K562 (cell line): Measurements from ENCODE around the gene CRIP3. TPM values are rescaled to one million over a fixed set of nuclear protein-coding genes. Genes with fewer than 3 reads are reported as not detected.
A peak's percentile ranks its signal among the peaks of the same experiment; 100 is the strongest.

Experiments
- ATAC-seq: fragments of 200-7000 bp; cut with Tn5 transposase; 3 replicates; pipeline ENCODE4 v1.9.1; 2020; ENCODE audit warnings: moderate library complexity
- BruUV-seq: library from RNA; stranded (reverse); fragments of 400-500 nt; replicated peaks from 2 replicates; lab custom pipeline; 2021; lab: Mats Ljungman, UMichigan
- CTCF ChIA-PET: fragments of 300-600 bp; formaldehyde crosslinking; extraction: SDS; loops from one replicate; lab custom pipeline; 2021; ENCODE audit warnings: low intra/inter-chr PET ratio; lab: Yijun Ruan, JAX
- POLR2A ChIA-PET: fragments of 300-600, 350-650 bp; sonication (Branson Sonifier 250); formaldehyde crosslinking; extraction: SDS; loops from one replicate; lab custom pipeline; 2021; ENCODE audit warnings: antibody characterized with exemption, inconsistent platforms; lab: Yijun Ruan, JAX
- DNase-seq, 4 experiments: peaks; one replicate each; pipeline versions ENCODE4 v3.0.0 to v3.0.0-alpha.2; 2011 to 2018; ENCODE audit warnings: low spot score in 3 of 4, mixed read lengths in 3 of 4; ENCODE audit errors: extremely low read depth in 1 of 4
- FAIRE-seq: peaks from 2 replicates; lab custom pipeline; 2011; peaks lifted over from hg19 to GRCh38; lab: Jason Lieb, UNC
- H2AFZ ChIP-seq: 2 replicates; pipeline ENCODE4 v1.6.0; 2011; ENCODE audit warnings: low read depth, low read length, control low read depth, inconsistent platforms
- H3K27ac ChIP-seq: fragments of 200-600 bp; 3 replicates; pipeline ENCODE4 v1.8.0; 2011; ENCODE audit warnings: low read depth, mild to moderate bottlenecking, control low read depth, inconsistent platforms, low read length, moderate library complexity, mixed read lengths; ENCODE audit errors: extremely low read depth
- H3K27me3 ChIP-seq, 2 experiments: fragments of 300-600 bp in 1 of 2; 2 replicates in 1 of 2; 3 replicates in 1 of 2; pipeline versions ENCODE4 v1.6.0 to v1.8.0; 2011; ENCODE audit warnings: inconsistent platforms in 2 of 2, low read length in 2 of 2, mild to moderate bottlenecking in 1 of 2, mixed read lengths in 1 of 2, moderate library complexity in 1 of 2; ENCODE audit not compliant: control insufficient read depth in 2 of 2, insufficient read depth in 2 of 2
- H3K36me3 ChIP-seq: fragments of 300-600 bp; 3 replicates; pipeline ENCODE4 v1.8.0; 2011; ENCODE audit warnings: mild to moderate bottlenecking, low read length, inconsistent platforms; ENCODE audit not compliant: control insufficient read depth, insufficient read depth
- H3K4me1 ChIP-seq, 2 experiments: fragments of 200-600 bp in 1 of 2; replicated peaks in 1 of 2; 2 replicates in 1 of 2; 3 replicates in 1 of 2; pipeline versions ENCODE4 v1.5.1 to v1.8.0; 2011; ENCODE audit warnings: inconsistent platforms in 2 of 2, low read length in 2 of 2, mild to moderate bottlenecking in 1 of 2, mixed read lengths in 1 of 2, moderate library complexity in 1 of 2; ENCODE audit not compliant: control insufficient read depth in 2 of 2, insufficient read depth in 2 of 2
- H3K4me2 ChIP-seq: 2 replicates; pipeline ENCODE4 v1.6.1; 2011; ENCODE audit warnings: low read length, control low read depth, inconsistent platforms, mixed read lengths; ENCODE audit not compliant: insufficient read depth
- H3K4me3 ChIP-seq: fragments of 200-600 bp; sonication (generic), shearing (Covaris generic); 2 replicates; pipeline ENCODE4 v1.5.1; 2016; ENCODE audit warnings: control low read depth, inconsistent platforms
- H3K79me2 ChIP-seq: fragments of 200-600 bp; 3 replicates; pipeline ENCODE4 v1.8.0; 2011; ENCODE audit warnings: low read length, inconsistent platforms; ENCODE audit not compliant: control insufficient read depth, insufficient read depth
- H3K9ac ChIP-seq, 2 experiments: 2 replicates each; pipeline versions ENCODE4 v1.6.0 to v1.6.1; 2011; ENCODE audit warnings: low read depth in 2 of 2, low read length in 2 of 2, control low read depth in 1 of 2, inconsistent platforms in 1 of 2, mild to moderate bottlenecking in 1 of 2, mixed read lengths in 1 of 2; ENCODE audit not compliant: insufficient read depth in 1 of 2
- H3K9me1 ChIP-seq: one replicate; pipeline ENCODE4 v1.6.0; 2011; ENCODE audit warnings: inconsistent platforms, mild to moderate bottlenecking, low read length, moderate library complexity; ENCODE audit not compliant: control insufficient read depth, insufficient read depth
- H3K9me3 ChIP-seq: replicated peaks from 2 replicates; pipeline ENCODE4 v1.5.1; 2011; ENCODE audit warnings: low read depth, low read length, inconsistent platforms; ENCODE audit not compliant: control insufficient read depth, insufficient read depth
- H4K20me1 ChIP-seq: replicated peaks from 2 replicates; pipeline ENCODE4 v1.6.1; 2011; ENCODE audit warnings: low read length, inconsistent platforms, mixed read lengths; ENCODE audit not compliant: control insufficient read depth, insufficient read depth
- JUNB ChIP-seq: fragments of 450-650 bp; formaldehyde crosslinking; conservative IDR thresholded peaks from 2 replicates; pipeline ENCODE4 v1.4.0; 2020; ENCODE audit warnings: mild to moderate bottlenecking
- ZNF232 ChIP-seq: sonication (generic); formaldehyde crosslinking; IDR thresholded peaks from 2 replicates; pipeline ENCODE4 v1.8.0; 2022; ENCODE audit warnings: mild to moderate bottlenecking, missing genetic modification reagents
- WGBS: fragments of 100-300 bp; shearing (Covaris generic); methylation state at CpG from one replicate; pipeline ENCODE4 v1.1.6; 2016; ENCODE audit warnings: low coverage, mixed read lengths; ENCODE audit not compliant: insufficient coverage; ENCODE audit errors: missing lambda C conversion rate; 5-methylcytosine and 5-hydroxymethylcytosine counted together
- in situ Hi-C: fragments of 300-500 bp; cut with MboI; formaldehyde crosslinking; loops from 4 replicates; pipeline ENCODE4 v1.15.0; 2018; ENCODE audit warnings: inconsistent platforms, mixed read lengths
- intact Hi-C: fragments of 100-400 bp; cut with micrococcal nuclease; formaldehyde crosslinking; loops from 2 replicates; pipeline ENCODE4 v1.14.2; 2022
- polyA plus RNA-seq, 8 experiments: library from polyadenylated mRNA; depleted of rRNA in 4 of 8; stranded (reverse) in 5 of 8; unstranded in 3 of 8; fragments of >200 nt; fragmentation: Nextera tagmentation in 2 of 8; fragmentation: Illumina TruSeq in 1 of 8; extraction: Ambion mirVana in 2 of 8; extraction: Trizol in 1 of 8; gene quantifications; 2 replicates each; pipeline versions ENCODE4 v1.2.1 to v1.2.3, GENCODE V29; 2011 to 2014; ENCODE audit warnings: inconsistent platforms in 1 of 8, missing spikeins in 1 of 8
- total RNA-seq, 7 experiments: library from RNA; depleted of rRNA in 6 of 7; stranded (reverse); fragments of >200 nt in 6 of 7; fragmentation: Illumina TruSeq in 2 of 7; extraction: Trizol in 2 of 7; gene quantifications; 2 replicates each; pipeline versions ENCODE4 v1.2.1 to v1.2.3, GENCODE V29; 2011 to 2021; ENCODE audit warnings: low replicate concordance in 1 of 7
- TF ChIP-seq, protein P1 (sequence below), 2 experiments: fragments of 450-650 bp; formaldehyde crosslinking in 1 of 2; IDR thresholded peaks; 2 replicates each; pipeline versions ENCODE4 v1.4.0 to v1.6.1; 2014 to 2020; ENCODE audit warnings: mild to moderate bottlenecking in 2 of 2, borderline replicate concordance in 1 of 2, low read depth in 1 of 2

The CRIP3 gene
- total and polyA plus RNA-seq, 9 of the 15 experiments (the other 6 are each of a cell fraction or from before 2014, with no cell fraction given): 0.36 to 2.1 (median 0.87) TPM

DNA sequence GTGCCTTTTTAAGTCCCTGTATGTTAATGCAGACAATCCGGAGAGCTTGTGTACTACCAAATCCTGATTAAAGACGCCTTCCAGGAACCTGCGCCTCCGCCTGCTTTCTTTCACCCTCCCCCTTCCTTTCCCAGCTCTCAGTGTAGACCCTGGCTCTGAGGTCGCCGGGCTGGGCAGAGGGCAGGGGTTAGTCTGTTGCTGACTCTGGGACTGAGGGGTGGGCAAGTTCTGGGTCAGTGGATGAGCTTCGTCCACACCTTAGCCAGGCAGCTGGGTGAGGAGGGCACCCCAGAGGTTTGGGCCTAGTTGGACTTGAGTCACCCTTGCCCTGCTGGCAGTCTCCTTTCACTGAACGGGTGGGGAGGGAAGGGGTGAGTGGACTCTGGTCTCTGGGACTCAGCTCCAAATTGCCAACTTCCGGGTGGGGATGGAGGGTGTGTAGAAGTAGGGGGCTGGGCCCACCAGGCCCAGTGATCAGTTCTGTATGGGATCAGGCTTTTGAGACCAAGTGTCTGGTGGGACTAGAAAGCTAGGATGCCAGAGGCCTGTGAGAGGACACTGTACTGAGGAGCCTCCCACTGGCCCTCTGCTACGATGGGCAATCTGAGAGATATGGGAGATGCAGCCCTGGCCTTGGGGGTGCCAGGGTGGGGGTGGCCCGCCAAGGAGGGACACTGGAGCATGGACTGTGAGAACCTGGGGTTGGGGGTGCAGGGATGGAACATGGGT, 31.9 kb downstream of the CRIP3 start:
- no peak overlapping the region for H2AFZ ChIP-seq
- TF ChIP-seq ZNF232 (CRISPR knock-in tag) (no peak), JUNB (CRISPR knock-in tag) (no peak)
- TF ChIP-seq, protein P1, sequence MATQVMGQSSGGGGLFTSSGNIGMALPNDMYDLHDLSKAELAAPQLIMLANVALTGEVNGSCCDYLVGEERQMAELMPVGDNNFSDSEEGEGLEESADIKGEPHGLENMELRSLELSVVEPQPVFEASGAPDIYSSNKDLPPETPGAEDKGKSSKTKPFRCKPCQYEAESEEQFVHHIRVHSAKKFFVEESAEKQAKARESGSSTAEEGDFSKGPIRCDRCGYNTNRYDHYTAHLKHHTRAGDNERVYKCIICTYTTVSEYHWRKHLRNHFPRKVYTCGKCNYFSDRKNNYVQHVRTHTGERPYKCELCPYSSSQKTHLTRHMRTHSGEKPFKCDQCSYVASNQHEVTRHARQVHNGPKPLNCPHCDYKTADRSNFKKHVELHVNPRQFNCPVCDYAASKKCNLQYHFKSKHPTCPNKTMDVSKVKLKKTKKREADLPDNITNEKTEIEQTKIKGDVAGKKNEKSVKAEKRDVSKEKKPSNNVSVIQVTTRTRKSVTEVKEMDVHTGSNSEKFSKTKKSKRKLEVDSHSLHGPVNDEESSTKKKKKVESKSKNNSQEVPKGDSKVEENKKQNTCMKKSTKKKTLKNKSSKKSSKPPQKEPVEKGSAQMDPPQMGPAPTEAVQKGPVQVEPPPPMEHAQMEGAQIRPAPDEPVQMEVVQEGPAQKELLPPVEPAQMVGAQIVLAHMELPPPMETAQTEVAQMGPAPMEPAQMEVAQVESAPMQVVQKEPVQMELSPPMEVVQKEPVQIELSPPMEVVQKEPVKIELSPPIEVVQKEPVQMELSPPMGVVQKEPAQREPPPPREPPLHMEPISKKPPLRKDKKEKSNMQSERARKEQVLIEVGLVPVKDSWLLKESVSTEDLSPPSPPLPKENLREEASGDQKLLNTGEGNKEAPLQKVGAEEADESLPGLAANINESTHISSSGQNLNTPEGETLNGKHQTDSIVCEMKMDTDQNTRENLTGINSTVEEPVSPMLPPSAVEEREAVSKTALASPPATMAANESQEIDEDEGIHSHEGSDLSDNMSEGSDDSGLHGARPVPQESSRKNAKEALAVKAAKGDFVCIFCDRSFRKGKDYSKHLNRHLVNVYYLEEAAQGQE (IDR thresholded peaks at IDR 0.05; ENCODE audit: borderline replicate concordance): no peak
- TF ChIP-seq, protein P1 (CRISPR knock-in tag; IDR thresholded peaks at IDR 0.05; ENCODE audit: low read depth): no peak
- TF ChIP-seq, all 486 proteins: peak for 0
- intact Hi-C loops (no loop called here), in situ Hi-C loops (no loop called here)
- no peak overlapping the region for H3K4me2 ChIP-seq
- H3K4me3 ChIP-seq: no peak overlapping the region
- H3K9me3 ChIP-seq: no peaks in the 10 kb centered on the region
- 12% methylated on average over 11 of the region's 11 CpGs for WGBS
- no peak for ATAC-seq
- H3K4me1 ChIP-seq: peaks cover 0 to 25% of the 10 kb centered on the region in 2 experiments; a peak in 2 of 5 replicates
- no peaks in the 10 kb centered on the region for H3K79me2 ChIP-seq
- H3K27me3 ChIP-seq: peaks cover 40 to 78% of the 10 kb centered on the region in 2 experiments
- no TSS peak for BruUV-seq
- no peaks in the 10 kb centered on the region for H4K20me1 ChIP-seq
- H3K27ac ChIP-seq: no peak overlapping the region
- no peaks in the 10 kb centered on the region for H3K36me3 ChIP-seq
- no peaks in the 10 kb centered on the region for H3K9me1 ChIP-seq
- H3K9ac ChIP-seq: peak overlapping the region in 1 of 2 experiments; percentile 54; a peak in 2 of 4 replicates
- no peak for DNase-seq
- ChIA-PET CTCF (no interaction called here), POLR2A (interaction anchor here (0.6 to 1.2 kb wide), 3 partner anchors 20 to 294 kb away, joined by 3 read pairs; no protein-coding TSS in a partner anchor)
- FAIRE-seq: no peak
